ENCODE measurements around the gene NPAS2.

NPAS2 gene

DNA sequence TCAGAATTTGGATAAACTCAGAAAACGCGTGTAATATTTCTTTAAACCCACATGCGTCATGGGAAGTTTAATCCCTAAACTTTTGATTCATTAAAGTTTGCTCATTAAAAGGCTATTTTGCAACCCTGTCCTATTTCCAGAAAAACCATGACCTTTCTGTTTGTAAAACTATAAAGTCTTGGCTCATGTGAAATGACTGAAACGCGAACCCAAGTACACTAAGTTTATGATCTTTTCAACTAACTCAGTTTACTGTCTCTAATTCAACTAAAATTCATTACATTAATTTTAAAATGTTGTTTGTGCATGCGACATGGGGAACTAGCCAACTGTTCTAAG, 178.3 kb downstream of the NPAS2 start:
- DNase-seq: no peak

GRCh38 chr2:100999995-101000394, 180.1 kb downstream of the NPAS2 start:
- DNase-seq: no peak

GRCh38 chr2:101001691-101002561, 182.0 kb downstream of the NPAS2 start, which contains the start of gene RPL31:
RPL31 (plus strand) TSS chr2:101002289; CDS start chr2:101002702, 413 bp downstream.
- peak; percentile 90 to 95 for DNase-seq

DNA sequence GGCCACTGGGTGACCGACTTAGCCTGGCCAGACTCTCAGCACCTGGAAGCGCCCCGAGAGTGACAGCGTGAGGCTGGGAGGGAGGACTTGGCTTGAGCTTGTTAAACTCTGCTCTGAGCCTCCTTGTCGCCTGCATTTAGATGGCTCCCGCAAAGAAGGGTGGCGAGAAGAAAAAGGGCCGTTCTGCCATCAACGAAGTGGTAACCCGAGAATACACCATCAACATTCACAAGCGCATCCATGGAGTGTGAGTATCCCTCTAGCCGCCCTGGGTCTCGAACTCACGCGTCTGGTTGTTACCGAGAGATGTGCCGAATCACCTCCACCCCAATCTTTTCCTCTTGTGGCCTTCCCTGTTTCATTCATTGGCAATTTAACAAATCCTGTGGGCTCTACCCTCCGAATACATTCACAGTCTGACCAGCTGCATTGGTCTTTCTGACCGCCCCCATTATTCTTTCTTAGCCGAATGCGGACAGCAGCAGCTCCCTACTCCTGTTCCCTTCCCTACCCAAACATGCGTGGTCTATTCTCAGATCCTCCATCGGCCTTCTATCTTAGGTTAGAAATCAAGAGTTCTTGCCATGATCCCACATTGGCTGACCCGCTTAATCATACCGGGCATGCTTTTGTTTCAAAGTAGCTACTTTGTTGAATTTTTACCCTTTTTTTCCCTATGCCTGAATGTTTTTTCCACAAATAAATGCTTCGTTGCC, 182.8 kb downstream of the NPAS2 start:
- DNase-seq: peak in 1 of 2 experiments; percentile 34

DNA sequence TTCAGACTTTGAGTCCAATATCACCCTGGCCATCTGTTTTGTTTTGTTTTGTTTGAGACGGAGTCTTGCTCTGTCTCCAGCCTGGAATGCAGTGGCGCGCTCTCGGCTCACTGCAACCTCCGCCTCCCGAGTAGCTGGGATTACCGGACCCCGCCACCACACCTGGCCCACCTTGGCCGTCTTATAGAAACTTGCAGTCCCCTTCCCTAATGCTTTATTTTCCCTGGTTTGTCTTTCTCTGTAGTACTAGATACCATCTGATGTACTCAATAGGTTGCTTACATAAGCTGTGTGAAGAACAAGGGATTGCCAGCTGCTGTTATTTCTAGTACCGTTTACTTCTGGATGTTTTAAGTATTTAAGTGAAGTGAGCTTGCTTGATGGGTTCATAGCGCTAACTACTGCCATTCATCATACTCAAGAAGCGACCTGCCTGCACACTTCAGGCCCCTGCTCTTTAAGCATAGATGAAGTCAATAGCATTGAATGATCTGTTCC, 183.4 kb downstream of the NPAS2 start:
- no peak for DNase-seq

- no peak for DNase-seq
Observed at GRCh38 chr2:101004620-101005325, 184.8 kb downstream of the NPAS2 start.

GRCh38 chr2:101006065-101006715, 186.3 kb downstream of the NPAS2 start:
- DNase-seq: no peak

- DNase-seq: no peak
Observed at GRCh38 chr2:101007415-101008345, 187.7 kb downstream of the NPAS2 start.

DNA sequence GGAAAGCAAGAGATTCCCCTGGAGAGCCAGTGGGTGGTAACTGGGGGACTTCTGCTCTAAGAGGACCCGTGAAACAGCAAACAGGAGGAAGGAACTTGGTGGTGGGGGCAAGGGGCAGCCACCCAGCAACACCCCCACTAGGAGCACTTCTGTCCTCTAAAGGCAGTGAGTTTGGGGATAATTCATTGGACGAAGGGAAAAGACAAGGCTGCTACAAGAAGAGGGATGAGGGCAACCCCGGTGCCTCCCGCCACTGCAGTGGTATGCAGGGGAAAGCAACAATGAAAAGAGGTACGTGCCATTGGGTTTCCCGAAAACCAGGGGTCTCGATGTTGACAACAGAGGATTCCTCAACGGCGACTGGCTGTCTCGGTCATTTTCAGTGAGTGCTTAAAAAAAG, 191.2 kb downstream of the NPAS2 start:
- no peak for DNase-seq

GRCh38 chr2:101012054-101012705, 192.2 kb downstream of the NPAS2 start:
- DNase-seq: no peak

GRCh38 chr2:101012706-101013181, 192.8 kb downstream of the NPAS2 start:
- DNase-seq: peak; percentile 5 to 12

- DNase-seq: no peak
Observed at GRCh38 chr2:101014264-101014857, 194.4 kb downstream of the NPAS2 start.

DNA sequence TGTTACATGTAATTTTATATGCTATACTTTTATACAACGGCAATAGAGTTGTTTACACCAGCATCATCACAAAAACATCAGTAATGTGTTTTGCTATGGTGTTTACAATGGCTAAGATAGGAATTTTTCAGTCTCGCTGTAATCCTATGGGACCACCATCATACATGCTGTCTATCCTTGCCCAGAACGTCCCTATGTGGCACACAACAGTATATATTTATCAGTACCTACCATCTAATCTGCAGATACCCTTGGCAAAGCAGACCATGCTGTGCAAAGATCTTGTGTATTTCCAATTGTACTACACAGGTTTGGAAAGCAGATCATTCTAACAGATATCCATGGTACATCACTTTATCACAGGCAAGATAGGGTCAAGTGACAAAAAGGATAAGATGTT, 197.4 kb downstream of the NPAS2 start:
- no peak for DNase-seq

DNA sequence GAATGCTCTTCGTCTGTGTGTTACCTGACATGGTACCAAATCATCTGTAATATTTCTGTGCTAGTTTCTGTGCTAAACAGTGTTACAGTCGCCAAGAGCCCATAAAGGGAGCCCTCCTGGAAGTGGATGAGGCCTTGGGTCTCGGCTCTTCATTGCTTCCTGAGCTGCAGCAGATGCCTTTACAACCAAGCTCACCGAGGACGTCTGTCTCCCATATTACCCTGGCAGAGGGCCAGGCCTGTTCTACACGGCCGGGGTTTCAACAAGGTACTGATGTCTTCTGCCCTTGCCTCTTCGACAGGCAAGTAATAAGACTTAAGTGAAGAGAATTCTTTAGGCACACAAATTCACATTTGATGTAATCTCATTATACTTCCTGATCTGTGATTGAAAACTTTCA, 199.0 kb downstream of the NPAS2 start:
- no peak for DNase-seq

DNA sequence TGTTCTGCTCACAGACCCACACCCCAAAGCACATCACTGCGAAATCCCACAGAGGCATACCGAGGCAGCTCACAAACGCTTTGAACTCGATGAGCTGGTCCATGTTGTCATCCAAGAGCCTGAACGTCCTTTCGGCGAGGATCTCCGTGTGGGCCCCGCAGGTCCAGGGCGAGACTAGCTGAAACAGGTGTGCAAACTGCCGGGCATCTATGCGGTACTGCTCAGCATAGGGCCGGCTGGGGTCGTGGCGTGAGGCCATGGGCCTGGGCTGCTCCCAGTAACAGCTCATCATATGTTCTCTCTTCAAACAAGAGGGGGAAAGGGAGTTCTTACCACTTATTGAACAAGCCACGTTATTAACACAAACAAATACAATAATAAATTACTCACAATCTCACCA, 202.3 kb downstream of the NPAS2 start:
- DNase-seq: no peak

GRCh38 chr2:101023327-101024107, 203.6 kb downstream of the NPAS2 start:
- no peak for DNase-seq

- no peak for DNase-seq
Observed at GRCh38 chr2:101025561-101025960, 205.6 kb downstream of the NPAS2 start.

DNA sequence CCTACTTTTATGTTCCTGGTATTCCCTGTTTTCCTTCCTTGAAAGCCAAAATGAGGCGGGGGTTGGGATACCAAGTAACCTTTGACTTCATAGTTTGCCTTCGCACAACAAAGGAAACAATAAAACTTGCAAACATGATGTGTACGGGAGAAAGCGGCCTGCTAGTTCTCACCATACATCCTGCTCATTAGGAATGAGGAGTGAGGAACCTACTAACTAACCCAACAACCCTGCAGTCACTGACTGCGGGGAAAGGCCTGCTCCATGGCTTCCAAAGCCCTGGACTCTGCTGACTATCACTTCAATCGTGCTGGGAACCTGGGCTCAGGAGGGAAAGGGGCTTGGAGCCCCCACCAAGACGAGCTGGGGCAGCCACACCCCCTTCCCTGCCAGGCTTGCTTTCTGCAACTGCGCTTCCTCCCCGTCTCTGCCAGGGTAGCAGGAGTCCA, 206.3 kb downstream of the NPAS2 start:
- DNase-seq: no peak

GRCh38 chr2:101026923-101027469, 207.1 kb downstream of the NPAS2 start:
- DNase-seq: no peak
